ENCODE measurements around the gene LAMB4. TPM values are rescaled to one million over a fixed set of nuclear protein-coding genes. Genes with fewer than 3 reads are reported as not detected.

LAMB4 gene
- total and polyA plus RNA-seq, 2 donors from 2014 or later, result 1.2 to 5.4 TPM

GRCh38 chr7:108088729-108089128 is 41.4 kb downstream of the LAMB4 start:
- H3K27ac ChIP-seq (ENCODE audit: low read depth in 2 of 2, low read length in 2 of 2), result no peak overlapping the region
- no peaks in the 10 kb centered on the region for H3K9me3 ChIP-seq (ENCODE audit: control insufficient read depth in 2 of 3, insufficient read depth in 1 of 3, low read length in 3 of 3)
- no peak overlapping the region for H3K9ac ChIP-seq (ENCODE audit: low read length in 3 of 3)
- no peaks in the 10 kb centered on the region for H3K27me3 ChIP-seq (ENCODE audit: control insufficient read depth, insufficient read depth, low read length)
- TF ChIP-seq, protein P1, sequence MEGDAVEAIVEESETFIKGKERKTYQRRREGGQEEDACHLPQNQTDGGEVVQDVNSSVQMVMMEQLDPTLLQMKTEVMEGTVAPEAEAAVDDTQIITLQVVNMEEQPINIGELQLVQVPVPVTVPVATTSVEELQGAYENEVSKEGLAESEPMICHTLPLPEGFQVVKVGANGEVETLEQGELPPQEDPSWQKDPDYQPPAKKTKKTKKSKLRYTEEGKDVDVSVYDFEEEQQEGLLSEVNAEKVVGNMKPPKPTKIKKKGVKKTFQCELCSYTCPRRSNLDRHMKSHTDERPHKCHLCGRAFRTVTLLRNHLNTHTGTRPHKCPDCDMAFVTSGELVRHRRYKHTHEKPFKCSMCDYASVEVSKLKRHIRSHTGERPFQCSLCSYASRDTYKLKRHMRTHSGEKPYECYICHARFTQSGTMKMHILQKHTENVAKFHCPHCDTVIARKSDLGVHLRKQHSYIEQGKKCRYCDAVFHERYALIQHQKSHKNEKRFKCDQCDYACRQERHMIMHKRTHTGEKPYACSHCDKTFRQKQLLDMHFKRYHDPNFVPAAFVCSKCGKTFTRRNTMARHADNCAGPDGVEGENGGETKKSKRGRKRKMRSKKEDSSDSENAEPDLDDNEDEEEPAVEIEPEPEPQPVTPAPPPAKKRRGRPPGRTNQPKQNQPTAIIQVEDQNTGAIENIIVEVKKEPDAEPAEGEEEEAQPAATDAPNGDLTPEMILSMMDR (IDR thresholded peaks at IDR 0.05; ENCODE audit: borderline replicate concordance, extremely low read depth, insufficient read depth), result no peak
- DNase-seq (no peak), FAIRE-seq (no peak)
- H3K4me1 ChIP-seq (ENCODE audit: control insufficient read depth in 2 of 3, insufficient read depth in 2 of 3, low read depth in 1 of 3, low read length in 3 of 3), result peaks cover 0 to 2% (median under 1%) of the 10 kb centered on the region in 3 donors
- intact Hi-C loops (cut with DNase I), result no loop called here
- no peak overlapping the region for H3K4me3 ChIP-seq (ENCODE audit: low read length in 3 of 3)
- H3K36me3 ChIP-seq (ENCODE audit: control insufficient read depth in 2 of 3, insufficient read depth in 3 of 3, low read length in 3 of 3), result no peaks in the 10 kb centered on the region

- no peak for DNase-seq
- H3K9ac ChIP-seq (ENCODE audit: low read length in 3 of 3), result no peak overlapping the region
- H3K27me3 ChIP-seq (ENCODE audit: control insufficient read depth, insufficient read depth, low read length), result no peaks in the 10 kb centered on the region
- H3K9me3 ChIP-seq (ENCODE audit: control insufficient read depth in 2 of 3, insufficient read depth in 1 of 3, low read length in 3 of 3), result no peaks in the 10 kb centered on the region
- H3K36me3 ChIP-seq (ENCODE audit: control insufficient read depth in 2 of 3, insufficient read depth in 3 of 3, low read length in 3 of 3), result no peaks in the 10 kb centered on the region
- H3K27ac ChIP-seq (ENCODE audit: low read depth in 2 of 2, low read length in 2 of 2), result no peak overlapping the region
- no peak for FAIRE-seq
- TF ChIP-seq, protein P1 (IDR thresholded peaks at IDR 0.05; ENCODE audit: borderline replicate concordance, extremely low read depth, insufficient read depth), result no peak
- H3K4me1 ChIP-seq (ENCODE audit: control insufficient read depth in 2 of 3, insufficient read depth in 2 of 3, low read depth in 1 of 3, low read length in 3 of 3), result peaks cover 0 to 2% (median 0%) of the 10 kb centered on the region in 3 donors
- intact Hi-C loops (cut with DNase I), result no loop called here
- H3K4me3 ChIP-seq (ENCODE audit: low read length in 3 of 3), result no peak overlapping the region
These were observed 42.4 kb downstream of the LAMB4 start for GRCh38 chr7:108087778-108088177.

DNA sequence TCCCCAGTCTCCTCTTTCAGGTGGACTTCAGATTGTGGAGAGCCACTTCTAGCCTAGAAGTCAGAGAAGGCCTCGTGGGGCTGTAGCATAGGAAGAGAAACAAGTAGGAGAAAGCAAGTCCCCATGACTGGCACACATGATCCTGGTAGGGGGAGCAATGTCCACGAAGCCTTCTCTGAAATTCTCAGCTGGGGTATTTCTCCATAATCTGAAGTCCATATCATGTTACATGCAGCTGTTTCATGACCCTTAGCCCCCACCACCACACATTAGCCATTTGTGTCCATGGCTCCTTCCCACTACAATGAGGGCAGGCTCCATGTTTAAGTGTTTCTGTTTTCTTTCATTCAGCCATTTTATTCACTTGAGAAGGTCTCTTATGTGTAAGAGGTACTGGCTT is 43.2 kb downstream of the LAMB4 start:
- H3K4me3 ChIP-seq (ENCODE audit: low read length in 3 of 3), result no peak overlapping the region
- DNase-seq (no peak), FAIRE-seq (no peak)
- no peak overlapping the region for H3K27ac ChIP-seq (ENCODE audit: low read depth in 2 of 2, low read length in 2 of 2)
- H3K9ac ChIP-seq (ENCODE audit: low read length in 3 of 3), result no peak overlapping the region
- TF ChIP-seq, protein P1 (IDR thresholded peaks at IDR 0.05; ENCODE audit: borderline replicate concordance, extremely low read depth, insufficient read depth), result no peak
- H3K27me3 ChIP-seq (ENCODE audit: control insufficient read depth, insufficient read depth, low read length), result no peaks in the 10 kb centered on the region
- intact Hi-C loops (cut with DNase I), result no loop called here
- H3K4me1 ChIP-seq (ENCODE audit: control insufficient read depth in 2 of 3, insufficient read depth in 2 of 3, low read depth in 1 of 3, low read length in 3 of 3), result peaks cover 0 to 2% (median 0%) of the 10 kb centered on the region in 3 donors
- no peaks in the 10 kb centered on the region for H3K9me3 ChIP-seq (ENCODE audit: control insufficient read depth in 2 of 3, insufficient read depth in 1 of 3, low read length in 3 of 3)
- no peaks in the 10 kb centered on the region for H3K36me3 ChIP-seq (ENCODE audit: control insufficient read depth in 2 of 3, insufficient read depth in 3 of 3, low read length in 3 of 3)

GRCh38 chr7:108086546-108086945 is 43.6 kb downstream of the LAMB4 start:
- intact Hi-C loops (cut with DNase I), result no loop called here
- H3K9me3 ChIP-seq (ENCODE audit: control insufficient read depth in 2 of 3, insufficient read depth in 1 of 3, low read length in 3 of 3), result peaks cover 0 to 2% (median 0%) of the 10 kb centered on the region in 3 donors
- FAIRE-seq, result no peak

More at GRCh38 chr7:108086546-108086945, 43.6 kb downstream of the LAMB4 start:
- Histone ChIP-seq H3K9ac (ENCODE audit: low read length in 3 of 3) (no peak overlapping the region), H3K27ac (ENCODE audit: low read depth in 2 of 2, low read length in 2 of 2) (no peak overlapping the region), H3K36me3 (ENCODE audit: control insufficient read depth in 2 of 3, insufficient read depth in 3 of 3, low read length in 3 of 3) (no peaks in the 10 kb centered on the region), H3K4me1 (ENCODE audit: control insufficient read depth in 2 of 3, insufficient read depth in 2 of 3, low read depth in 1 of 3, low read length in 3 of 3) (peaks cover 0 to 1% (median 0%) of the 10 kb centered on the region in 3 donors), H3K4me3 (ENCODE audit: low read length in 3 of 3) (no peak overlapping the region), H3K27me3 (ENCODE audit: control insufficient read depth, insufficient read depth, low read length) (no peaks in the 10 kb centered on the region)
- no peak for DNase-seq
- TF ChIP-seq, protein P1 (IDR thresholded peaks at IDR 0.05; ENCODE audit: borderline replicate concordance, extremely low read depth, insufficient read depth), result no peak
